SK-N-SH (cell line): ENCODE results near the gene AOAH.

ENCODE experiments used
- CTCF ChIP-seq: fragments of 200-600 bp; sonication (generic); IDR thresholded peaks from 2 replicates; pipeline ENCODE4 v1.6.1; 2017; ENCODE audit warnings: antibody characterized with exemption, mild to moderate bottlenecking, moderate library complexity
- GABPA ChIP-seq: IDR thresholded peaks from 2 replicates; pipeline ENCODE4 v1.4.0; 2012; ENCODE audit warnings: low read depth, mild to moderate bottlenecking
- IRF3 ChIP-seq: fragments of 150-350 bp; IDR thresholded peaks from 2 replicates; pipeline ENCODE4 v1.6.1; 2016; ENCODE audit warnings: mild to moderate bottlenecking, low read depth, low read length
- JUND ChIP-seq: IDR thresholded peaks from 2 replicates; pipeline ENCODE4 v1.4.0; 2012
- MXI1 ChIP-seq: IDR thresholded peaks from 2 replicates; pipeline ENCODE4 v1.6.1; 2012; ENCODE audit warnings: mild to moderate bottlenecking, low read depth, low read length, improper control_type of control experiment
- NFIC ChIP-seq: IDR thresholded peaks from 2 replicates; pipeline ENCODE4 v1.4.0; 2012; ENCODE audit warnings: borderline replicate concordance
- POLR2AphosphoS5 ChIP-seq: IDR thresholded peaks from 2 replicates; pipeline ENCODE4 v1.6.1; 2012; ENCODE audit warnings: low read depth, low read length
- RAD21 ChIP-seq: IDR thresholded peaks from 2 replicates; pipeline ENCODE4 v1.6.1; 2012; ENCODE audit warnings: mild to moderate bottlenecking, low read length
- TAF1 ChIP-seq: IDR thresholded peaks from 2 replicates; pipeline ENCODE4 v1.6.1; 2012; ENCODE audit warnings: low read depth, mild to moderate bottlenecking, low read length, moderate library complexity, borderline replicate concordance

- TF ChIP-seq MXI1 (no peak), CTCF (no peak), TAF1 (no peak), POLR2AphosphoS5 (no peak), JUND (no peak), GABPA (no peak), IRF3 (no peak), RAD21 (no peak), NFIC (no peak)
Observed at GRCh38 chr7:36707465-36707864, 16.8 kb downstream of the AOAH start.
